ENCODE data around the gene RPP25.

DNA sequence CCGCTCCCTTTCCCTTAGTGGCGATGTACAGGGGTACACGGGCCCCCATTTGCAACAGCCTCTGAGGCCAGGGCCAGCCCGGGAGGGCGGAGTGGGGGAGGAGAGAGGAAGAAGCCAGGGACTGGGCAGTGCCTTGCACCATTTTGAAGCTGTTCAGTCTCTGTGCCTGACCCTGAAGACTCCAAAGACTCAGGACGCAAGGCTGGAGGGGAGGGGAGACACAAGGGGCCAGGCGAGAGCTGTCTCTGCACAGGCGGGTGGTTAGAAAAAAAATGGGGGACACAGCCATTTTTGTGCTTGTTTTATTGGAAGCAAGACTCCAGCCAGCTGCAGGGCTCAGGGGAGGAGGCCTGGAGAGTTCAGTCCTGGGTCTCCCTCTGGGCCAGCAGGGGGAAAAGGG lies 1.6 kb downstream of the RPP25 start:
- no peak for TF ChIP-seq CTCF (conservative IDR thresholded peaks at IDR 0.05 in 1 of 2, IDR thresholded peaks at IDR 0.05 in 1 of 2; ENCODE audit: extremely low read depth in 1 of 2, insufficient read depth in 1 of 2, low read depth in 1 of 2, low read length in 2 of 2)
- no peak for TF ChIP-seq EZH2 (IDR thresholded peaks at IDR 0.05; ENCODE audit: borderline replicate concordance, low read length)
